CD4-positive, CD25-positive, alpha-beta regulatory T cell (primary cell): ENCODE measurements around the gene CACYBP. TPM values are rescaled to one million over a fixed set of nuclear protein-coding genes. Genes with fewer than 3 reads are reported as not detected.

ENCODE experiments used
- ATAC-seq, 2 donors: fragments of 150-1000 bp; cut with Tn5 transposase; one replicate each; pipeline ENCODE4 v1.10.0; 2021; ENCODE audit warnings: low read depth in 2 of 2, moderate number of reproducible peaks in 2 of 2, moderate library complexity in 1 of 2
- DNase-seq, 3 donors: peaks; one replicate each; pipeline versions ENCODE4 v3.0.0 to v3.0.0-alpha.2; 2012 to 2022; ENCODE audit warnings: mixed read lengths in 1 of 3
- H3K27ac ChIP-seq: one replicate; pipeline ENCODE4 v1.7.0; 2013; ENCODE audit warnings: mild to moderate bottlenecking, low read length; ENCODE audit not compliant: insufficient read depth, poor library complexity, severe bottlenecking
- H3K27me3 ChIP-seq: one replicate; pipeline ENCODE4 v1.7.0; 2013; ENCODE audit warnings: low read length; ENCODE audit not compliant: control insufficient read depth, insufficient read depth
- H3K36me3 ChIP-seq: one replicate; pipeline ENCODE4 v1.7.0; 2013; ENCODE audit warnings: mild to moderate bottlenecking, low read length, moderate library complexity; ENCODE audit not compliant: control insufficient read depth, insufficient read depth
- H3K4me1 ChIP-seq: 2 replicates; pipeline ENCODE4 v1.7.0; 2013; ENCODE audit warnings: mild to moderate bottlenecking, low read length; ENCODE audit not compliant: insufficient read depth, control insufficient read depth, poor library complexity, severe bottlenecking
- H3K4me3 ChIP-seq: one replicate; pipeline ENCODE4 v1.7.0; 2013; ENCODE audit warnings: low read depth, mild to moderate bottlenecking, low read length, moderate library complexity
- H3K9me3 ChIP-seq, 2 experiments: 1 replicate in 1 of 2; 2 replicates in 1 of 2; pipeline ENCODE4 v1.7.0; 2013; ENCODE audit warnings: low read length in 2 of 2, mild to moderate bottlenecking in 1 of 2, moderate library complexity in 1 of 2; ENCODE audit not compliant: control insufficient read depth in 2 of 2
- H3K27ac Mint-ChIP-seq, 3 donors: one replicate each; pipeline ENCODE4 v1.8.0; 2020 to 2022; ENCODE audit warnings: mild to moderate bottlenecking in 3 of 3, mixed read lengths in 3 of 3, moderate library complexity in 2 of 3
- H3K27me3 Mint-ChIP-seq: one replicate; pipeline ENCODE4 v1.8.0; 2022; ENCODE audit warnings: mild to moderate bottlenecking, mixed read lengths
- H3K36me3 Mint-ChIP-seq: one replicate; pipeline ENCODE4 v1.8.0; 2020; ENCODE audit warnings: mixed read lengths
- H3K4me1 Mint-ChIP-seq, 4 donors: one replicate each; pipeline ENCODE4 v1.8.0; 2020 to 2022; ENCODE audit warnings: mixed read lengths in 4 of 4, mild to moderate bottlenecking in 1 of 4
- H3K4me3 Mint-ChIP-seq, 4 donors: one replicate each; pipeline ENCODE4 v1.8.0; 2020 to 2022; ENCODE audit warnings: mild to moderate bottlenecking in 4 of 4, mixed read lengths in 4 of 4, moderate library complexity in 3 of 4
- H3K9me3 Mint-ChIP-seq, 7 donors: one replicate each; pipeline ENCODE4 v1.8.0; 2020 to 2022; ENCODE audit warnings: mixed read lengths in 7 of 7, mild to moderate bottlenecking in 3 of 7, moderate library complexity in 2 of 7
- polyA plus RNA-seq, 4 donors: library from polyadenylated mRNA; unstranded; fragments of 300-500 nt; fragmentation: Illumina TruSeq; gene quantifications; one replicate each; pipeline ENCODE4 v1.2.3, GENCODE V29; 2021
- total RNA-seq: library from RNA; stranded (reverse); gene quantifications from one replicate; pipeline ENCODE4 v1.2.3, GENCODE V29; 2022

Gene CACYBP
- total and polyA plus RNA-seq, 5 donors from 2014 or later, result 88.1 to 217 (median 180) TPM

DNA sequence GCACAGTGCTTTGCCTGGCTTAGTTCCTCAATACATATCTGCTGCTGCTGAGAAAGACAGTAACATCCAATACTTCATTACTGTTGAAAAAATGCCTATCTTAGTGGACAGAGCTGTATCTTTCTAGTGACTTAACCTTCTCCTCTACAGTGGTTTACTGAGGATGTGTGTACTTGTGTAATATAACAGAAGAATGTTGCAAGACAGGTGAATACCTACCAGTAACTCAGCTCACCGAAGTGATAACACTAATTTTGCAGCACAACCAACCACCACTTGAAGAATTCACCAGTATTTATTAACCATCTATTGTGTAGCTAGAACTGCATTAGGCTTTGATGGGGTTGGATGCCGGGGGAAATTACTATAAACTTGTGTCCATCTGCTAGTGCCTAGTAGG, 51.2 kb downstream of the CACYBP start:
- no peaks in the 10 kb centered on the region for H3K9me3 ChIP-seq
- ATAC-seq, result no peak
- H3K4me1 ChIP-seq, result no peaks in the 10 kb centered on the region
- Mint-ChIP-seq H3K36me3 (no peaks in the 10 kb centered on the region), H3K27me3 (peaks cover 62% of the 10 kb centered on the region), H3K4me3 (no peak overlapping the region), H3K9me3 (peaks cover 0 to 3% (median 0%) of the 10 kb centered on the region in 7 donors), H3K27ac (no peak overlapping the region), H3K4me1 (no peaks in the 10 kb centered on the region)
- no peak overlapping the region for H3K4me3 ChIP-seq
- H3K27ac ChIP-seq, result no peak overlapping the region
- H3K27me3 ChIP-seq, result peaks cover 23% of the 10 kb centered on the region
- DNase-seq, result no peak
- H3K36me3 ChIP-seq, result no peaks in the 10 kb centered on the region

DNA sequence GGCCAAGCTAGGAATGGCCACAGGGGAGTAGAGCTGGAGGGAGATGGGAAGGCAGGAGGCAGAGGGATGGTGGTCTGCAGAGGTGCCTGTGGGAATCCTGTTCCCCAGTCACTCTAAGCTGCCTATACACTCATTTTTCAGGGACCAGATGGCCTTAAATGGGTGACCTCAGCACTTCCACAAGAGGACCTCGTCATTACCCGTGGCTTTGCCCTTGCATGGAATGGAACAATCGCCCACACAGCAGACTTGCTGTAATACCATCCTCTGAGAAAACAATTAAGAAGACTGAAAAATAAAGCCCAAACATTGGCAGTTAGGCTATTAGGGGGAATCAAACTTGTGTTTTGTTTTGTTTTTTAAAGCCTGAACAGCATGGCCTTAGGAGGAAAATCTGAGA, 55.0 kb downstream of the CACYBP start:
- peaks cover 49% of the 10 kb centered on the region for H3K27me3 Mint-ChIP-seq

More for the DNA sequence above, 55.0 kb downstream of the CACYBP start:
- ATAC-seq, result no peak
- no peaks in the 10 kb centered on the region for H3K36me3 ChIP-seq
- no peak overlapping the region for H3K4me3 ChIP-seq
- H3K4me1 Mint-ChIP-seq, result no peaks in the 10 kb centered on the region
- peaks cover 16% of the 10 kb centered on the region for H3K27me3 ChIP-seq
- DNase-seq, result no peak
- H3K27ac Mint-ChIP-seq, result no peak overlapping the region
- H3K9me3 ChIP-seq, result no peaks in the 10 kb centered on the region
- H3K36me3 Mint-ChIP-seq, result no peaks in the 10 kb centered on the region
- H3K9me3 Mint-ChIP-seq, result peaks cover 0 to 7% (median 0%) of the 10 kb centered on the region in 7 donors
- no peak overlapping the region for H3K4me3 Mint-ChIP-seq
- H3K27ac ChIP-seq, result no peak overlapping the region
- no peaks in the 10 kb centered on the region for H3K4me1 ChIP-seq

Other genes with a start within 250 kb of the CACYBP start
- gene MRPS14, start 23.5 kb downstream of the CACYBP start, total RNA-seq, result 15.2 TPM
- 10 to 100 TPM; 60.3 to 83.8 (median 75.2) TPM for gene MRPS14, start 23.5 kb downstream of the CACYBP start, polyA plus RNA-seq
- not detected for gene TNN, start 67.9 kb downstream of the CACYBP start, total RNA-seq
- under 1 TPM in 1 of 4 donors, not detected in 3; 0.09 TPM for gene TNN, start 67.9 kb downstream of the CACYBP start, polyA plus RNA-seq
- 50.1 TPM for gene KIAA0040, start 192.8 kb downstream of the CACYBP start, total RNA-seq
- 10 to 100 TPM; 53.1 to 63.3 (median 57.1) TPM for gene KIAA0040, start 192.8 kb downstream of the CACYBP start, polyA plus RNA-seq